Measurements from ENCODE around the gene RASGRP2.
A peak's percentile ranks its signal among the peaks of the same experiment; 100 is the strongest.

GRCh38 chr11:64688534-64688982 lies 55.4 kb downstream of the RASGRP2 start:
- TF ChIP-seq, protein P1, sequence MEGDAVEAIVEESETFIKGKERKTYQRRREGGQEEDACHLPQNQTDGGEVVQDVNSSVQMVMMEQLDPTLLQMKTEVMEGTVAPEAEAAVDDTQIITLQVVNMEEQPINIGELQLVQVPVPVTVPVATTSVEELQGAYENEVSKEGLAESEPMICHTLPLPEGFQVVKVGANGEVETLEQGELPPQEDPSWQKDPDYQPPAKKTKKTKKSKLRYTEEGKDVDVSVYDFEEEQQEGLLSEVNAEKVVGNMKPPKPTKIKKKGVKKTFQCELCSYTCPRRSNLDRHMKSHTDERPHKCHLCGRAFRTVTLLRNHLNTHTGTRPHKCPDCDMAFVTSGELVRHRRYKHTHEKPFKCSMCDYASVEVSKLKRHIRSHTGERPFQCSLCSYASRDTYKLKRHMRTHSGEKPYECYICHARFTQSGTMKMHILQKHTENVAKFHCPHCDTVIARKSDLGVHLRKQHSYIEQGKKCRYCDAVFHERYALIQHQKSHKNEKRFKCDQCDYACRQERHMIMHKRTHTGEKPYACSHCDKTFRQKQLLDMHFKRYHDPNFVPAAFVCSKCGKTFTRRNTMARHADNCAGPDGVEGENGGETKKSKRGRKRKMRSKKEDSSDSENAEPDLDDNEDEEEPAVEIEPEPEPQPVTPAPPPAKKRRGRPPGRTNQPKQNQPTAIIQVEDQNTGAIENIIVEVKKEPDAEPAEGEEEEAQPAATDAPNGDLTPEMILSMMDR (IDR thresholded peaks at IDR 0.05; ENCODE audit: low read length), result peak; percentile 85
- TF ChIP-seq EZH2 (IDR thresholded peaks at IDR 0.05; ENCODE audit: borderline replicate concordance, low read length), result no peak

All from OCI-LY1 (cell line).